GM12892 (cell line): ENCODE results near the gene CTNNA3.

Source experiments
- POLR2AphosphoS5 ChIP-seq: IDR thresholded peaks from 2 replicates; pipeline ENCODE4 v1.6.1; 2011; ENCODE audit warnings: low read depth, low read length, control low read depth
- TAF1 ChIP-seq: IDR thresholded peaks from 2 replicates; pipeline ENCODE4 v1.6.1; 2011; ENCODE audit warnings: low read depth, mild to moderate bottlenecking, control low read depth, low read length, borderline replicate concordance

- TF ChIP-seq TAF1 (no peak), POLR2AphosphoS5 (no peak)
Measured at GRCh38 chr10:65864529-65864928, 1831.5 kb downstream of the CTNNA3 start.
